ENCODE data around the gene SS18L1.

SS18L1 gene

DNA sequence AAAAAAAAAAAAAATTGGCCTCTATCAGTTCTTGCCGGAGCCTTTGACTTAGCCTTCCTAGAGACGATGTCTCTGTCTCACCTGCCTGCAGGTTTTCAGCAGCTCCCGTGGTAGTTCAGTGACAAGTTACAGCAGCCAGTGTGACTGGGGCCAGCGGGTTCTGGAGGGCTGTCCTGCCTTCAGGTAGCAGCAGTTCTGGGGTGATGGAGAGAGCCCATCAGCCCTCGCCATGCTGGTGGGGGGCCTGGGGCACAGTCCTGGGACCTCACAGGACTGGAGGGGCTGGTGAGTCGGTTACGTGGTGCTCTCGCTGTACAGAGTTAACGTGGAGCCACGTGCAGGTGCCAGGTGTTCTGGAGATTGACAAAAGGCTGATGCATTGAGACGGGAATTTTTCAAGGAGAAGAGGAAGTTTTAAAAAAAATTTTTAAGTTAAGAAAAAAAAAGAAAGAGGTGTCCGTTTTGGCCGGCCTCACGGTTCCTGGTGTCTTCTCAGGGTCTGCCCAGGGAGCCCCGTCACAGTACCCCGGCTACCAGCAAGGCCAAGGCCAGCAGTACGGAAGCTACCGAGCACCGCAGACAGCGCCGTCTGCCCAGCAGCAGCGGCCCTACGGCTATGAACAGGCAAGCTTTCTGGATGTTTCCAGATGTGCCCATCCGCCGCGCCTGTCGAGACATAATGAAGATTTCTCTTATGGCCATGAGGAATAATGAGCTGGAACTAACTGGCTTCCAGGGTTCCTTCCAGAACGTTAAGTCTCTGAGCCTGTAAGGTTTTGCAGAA, 30.6 kb downstream of the SS18L1 start:
- DNase-seq (ENCODE audit: low read depth in 2 of 2) = no peak

DNA sequence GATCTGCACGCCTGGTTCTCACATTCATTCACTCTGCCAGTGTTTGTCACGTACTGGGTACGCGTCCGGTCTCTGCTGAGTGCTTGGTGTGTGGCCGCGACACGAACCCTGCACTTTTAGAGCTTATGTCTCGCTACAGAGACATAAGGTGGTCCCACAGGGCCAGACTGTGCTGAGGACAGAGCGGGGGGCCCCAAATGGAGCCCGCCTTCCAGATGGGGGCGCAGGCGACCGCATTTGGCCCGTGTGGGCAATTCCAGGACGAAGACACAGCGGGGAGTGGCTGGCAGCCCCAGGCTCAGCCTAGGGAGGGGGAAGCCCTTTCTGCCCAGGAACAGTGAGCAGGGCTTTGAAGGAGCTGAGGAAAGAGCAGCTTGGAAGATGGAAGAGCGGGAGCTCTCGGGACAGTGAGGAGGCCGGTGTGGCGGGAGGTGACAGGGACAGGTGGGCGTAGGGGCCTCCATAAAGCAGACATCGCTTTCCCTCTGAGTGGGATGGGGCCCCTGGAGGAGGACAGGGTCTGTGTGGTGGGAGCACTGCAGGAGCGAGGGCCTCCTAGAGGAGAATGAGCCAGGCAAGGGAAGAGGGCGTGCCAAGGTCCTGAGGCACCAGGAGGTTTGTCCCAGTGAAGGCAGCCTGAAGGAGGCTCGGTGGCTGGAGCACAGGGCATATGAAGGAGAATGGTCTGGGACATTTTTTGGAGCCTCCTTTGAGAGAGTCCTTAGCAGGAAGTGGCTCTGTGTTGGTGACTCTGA, 31.5 kb downstream of the SS18L1 start:
- DNase-seq (ENCODE audit: low read depth in 2 of 2) = no peak

DNA sequence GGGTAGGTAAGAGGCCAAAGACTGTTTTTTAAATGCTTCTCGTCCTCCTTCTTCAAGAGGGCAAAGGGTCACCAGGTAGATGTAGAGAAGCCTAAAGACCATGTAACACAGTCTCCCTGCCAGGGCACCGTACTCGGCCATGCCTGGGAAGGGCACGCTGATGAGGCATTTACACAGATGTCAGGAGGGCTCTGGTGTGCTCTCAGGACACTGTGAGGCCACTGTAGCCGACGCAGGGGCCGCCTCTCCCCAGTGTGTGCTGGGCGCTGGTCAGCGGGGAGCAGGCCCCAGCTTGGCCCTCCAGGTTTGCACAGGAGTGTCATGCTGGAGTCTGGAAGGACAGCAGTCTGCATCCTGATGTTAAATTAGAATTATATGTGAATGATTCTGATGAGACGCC, 32.1 kb downstream of the SS18L1 start:
- DNase-seq (ENCODE audit: low read depth in 2 of 2) = no peak

GRCh38 chr20:62176866-62177265, 33.3 kb downstream of the SS18L1 start:
- no peak for DNase-seq (ENCODE audit: low read depth in 2 of 2)

GRCh38 chr20:62177307-62177706, 33.7 kb downstream of the SS18L1 start:
- no peak for DNase-seq (ENCODE audit: low read depth in 2 of 2)

DNA sequence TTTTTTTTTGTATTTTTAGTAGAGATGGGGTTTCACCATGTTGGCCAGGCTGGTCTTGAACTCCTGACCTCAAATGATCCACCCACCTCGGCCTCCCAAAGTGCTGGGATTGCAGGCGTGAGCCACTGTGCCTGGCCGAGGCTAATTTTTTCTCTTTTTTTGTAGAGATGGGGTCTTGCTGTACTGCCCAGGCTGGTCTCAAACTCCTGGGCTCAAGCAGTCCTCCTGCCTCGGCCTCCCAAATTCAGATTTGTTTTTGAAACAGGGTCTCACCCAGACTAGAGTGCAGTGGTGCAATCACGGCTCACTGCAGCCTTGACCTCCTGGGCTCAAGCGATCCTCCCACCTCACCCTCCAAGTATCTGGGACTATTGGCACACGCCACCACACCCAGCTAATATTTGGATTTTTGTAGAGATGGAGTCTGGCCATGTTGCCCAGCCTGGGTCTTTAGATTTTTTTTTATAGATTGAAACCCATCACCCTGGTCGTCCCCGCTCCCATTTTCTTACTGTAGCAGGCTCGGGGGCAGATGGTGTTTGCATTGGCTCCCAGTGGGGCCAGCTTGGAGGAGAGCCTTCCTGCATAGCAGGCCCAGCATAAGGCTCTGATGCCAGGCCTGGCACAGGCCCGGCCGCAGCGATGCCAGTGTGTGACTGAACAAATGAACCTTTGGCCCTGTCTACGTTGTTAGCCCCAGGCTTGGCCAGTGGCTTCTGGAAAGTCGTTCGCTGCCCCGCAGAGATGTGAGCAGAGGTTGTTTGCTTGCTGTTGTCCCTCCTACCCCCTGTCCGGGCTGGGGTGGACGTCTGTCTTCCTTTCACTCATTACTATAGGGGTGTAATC, 35.0 kb downstream of the SS18L1 start:
- no peak for DNase-seq (ENCODE audit: low read depth in 2 of 2)

DNA sequence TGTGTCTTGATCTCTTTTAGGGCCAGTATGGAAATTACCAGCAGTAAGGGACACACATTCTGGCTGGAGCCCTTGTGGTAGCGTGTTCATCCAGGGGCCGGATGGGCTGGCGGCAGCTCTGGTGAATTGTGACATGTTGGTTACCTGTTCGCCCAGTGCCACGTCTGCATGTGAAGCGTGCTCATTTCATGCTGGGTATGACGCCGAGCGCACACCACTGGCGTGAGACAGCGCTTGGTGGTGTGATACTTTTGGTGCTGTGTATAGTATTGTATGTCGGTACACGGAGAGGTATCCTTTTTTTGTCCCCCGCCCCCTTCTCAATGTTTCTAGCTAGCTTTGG, 35.6 kb downstream of the SS18L1 start:
- DNase-seq (ENCODE audit: low read depth in 2 of 2) = no peak

DNA sequence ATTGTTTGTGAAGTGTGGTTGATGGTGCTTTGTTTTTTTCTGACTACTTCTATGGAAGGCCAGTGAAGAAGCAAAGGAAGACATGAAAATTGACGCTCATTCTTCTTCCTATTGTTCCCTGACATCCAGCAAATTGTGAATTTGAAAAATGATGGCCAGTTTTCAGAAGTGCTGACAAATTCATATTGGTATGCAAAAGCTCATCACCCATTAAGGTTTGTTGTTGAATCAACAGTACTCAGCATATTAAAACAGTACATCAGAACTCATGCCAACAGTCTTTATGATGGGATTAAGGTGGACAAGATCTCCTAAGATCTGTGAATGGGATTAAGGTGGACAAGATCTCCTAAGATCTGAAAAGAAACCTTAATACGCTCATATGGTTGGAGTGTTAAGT, 38.2 kb downstream of the SS18L1 start:
- DNase-seq (ENCODE audit: low read depth in 2 of 2) = no peak

- peak; percentile 88 to 93 for DNase-seq (ENCODE audit: low read depth in 2 of 2)
Observed at GRCh38 chr20:62182469-62183425, 39.2 kb downstream of the SS18L1 start, which contains the start of gene MTG2. TSS of gene MTG2 (plus strand) at chr20:62183028. CDS start at chr20:62193421, 10,393 bp downstream.

DNA sequence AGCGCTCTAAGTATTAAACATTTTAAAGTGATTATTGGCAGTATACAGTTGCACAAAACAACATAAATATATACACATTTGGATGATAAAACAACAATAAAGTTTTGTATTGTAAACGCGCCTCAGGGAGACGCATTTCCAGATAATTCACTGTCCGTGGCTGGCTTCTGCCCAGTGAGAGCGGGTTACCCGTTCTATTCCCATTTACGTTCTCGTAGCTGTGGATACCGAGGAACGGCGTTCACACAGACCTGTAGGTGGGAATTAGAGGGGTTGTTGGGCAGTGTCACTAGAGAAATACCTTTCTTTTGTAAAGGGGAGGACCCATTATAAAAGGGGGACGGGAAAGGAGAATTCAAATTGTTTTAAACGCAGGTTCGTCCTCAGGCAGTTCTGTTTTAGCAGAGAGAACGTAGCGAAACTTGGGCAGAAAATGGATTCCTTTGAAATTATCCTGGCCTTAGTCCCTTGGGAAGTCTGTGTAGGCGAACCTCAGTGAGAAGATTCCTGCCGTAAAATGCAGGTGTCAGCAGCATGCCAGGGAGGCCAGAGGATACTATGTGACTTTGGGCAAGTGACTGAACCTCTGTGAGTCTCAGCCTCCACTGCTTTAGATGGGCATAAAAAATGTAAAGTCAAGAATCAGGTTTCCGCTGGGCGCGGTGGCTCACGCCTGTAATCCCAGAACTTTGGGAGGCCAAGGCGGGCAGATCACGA, 40.0 kb downstream of the SS18L1 start:
- DNase-seq (ENCODE audit: low read depth in 2 of 2) = no peak

GRCh38 chr20:62186096-62186426, 42.5 kb downstream of the SS18L1 start:
- no peak for DNase-seq (ENCODE audit: low read depth in 2 of 2)

- no peak for DNase-seq (ENCODE audit: low read depth in 2 of 2)
Observed at GRCh38 chr20:62186887-62187866, 43.6 kb downstream of the SS18L1 start.

DNA sequence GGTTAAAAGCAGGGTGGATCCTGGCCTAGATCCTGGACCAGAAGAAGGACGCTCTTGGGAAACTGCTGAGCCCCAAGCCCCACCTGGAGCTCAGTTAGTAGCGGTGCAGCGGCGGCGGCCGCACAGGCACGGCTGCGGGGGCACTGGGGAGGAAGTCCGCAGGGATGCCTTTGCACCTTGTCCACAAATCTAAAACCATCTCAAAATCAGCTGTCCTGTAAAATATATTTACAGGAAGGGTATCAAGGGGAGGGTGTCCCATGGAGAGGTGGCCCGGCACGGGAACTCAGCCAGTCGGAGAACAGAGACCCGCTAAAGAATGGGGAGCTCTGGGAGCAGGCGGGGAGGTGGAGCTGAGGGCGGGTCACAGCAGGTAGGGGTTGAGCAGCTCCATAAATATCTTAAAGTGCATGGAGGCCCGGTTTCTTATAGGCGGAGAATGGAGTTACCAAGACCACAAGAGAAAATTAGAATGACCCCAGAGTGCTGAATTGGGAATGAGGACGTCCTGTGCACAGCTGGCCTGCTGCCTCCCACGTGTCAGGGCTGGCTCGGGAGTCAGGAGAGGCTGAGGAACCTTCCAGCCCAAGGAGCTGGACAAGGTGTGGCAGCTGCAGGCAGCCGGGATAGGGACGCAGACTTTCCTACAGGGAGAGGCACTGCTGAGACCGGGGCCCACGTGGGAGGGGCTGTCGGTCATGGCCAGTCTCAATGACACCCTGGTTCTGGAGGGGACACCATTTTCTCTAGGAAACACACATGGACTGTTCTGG, 47.3 kb downstream of the SS18L1 start:
- DNase-seq (ENCODE audit: low read depth in 2 of 2) = no peak

DNA sequence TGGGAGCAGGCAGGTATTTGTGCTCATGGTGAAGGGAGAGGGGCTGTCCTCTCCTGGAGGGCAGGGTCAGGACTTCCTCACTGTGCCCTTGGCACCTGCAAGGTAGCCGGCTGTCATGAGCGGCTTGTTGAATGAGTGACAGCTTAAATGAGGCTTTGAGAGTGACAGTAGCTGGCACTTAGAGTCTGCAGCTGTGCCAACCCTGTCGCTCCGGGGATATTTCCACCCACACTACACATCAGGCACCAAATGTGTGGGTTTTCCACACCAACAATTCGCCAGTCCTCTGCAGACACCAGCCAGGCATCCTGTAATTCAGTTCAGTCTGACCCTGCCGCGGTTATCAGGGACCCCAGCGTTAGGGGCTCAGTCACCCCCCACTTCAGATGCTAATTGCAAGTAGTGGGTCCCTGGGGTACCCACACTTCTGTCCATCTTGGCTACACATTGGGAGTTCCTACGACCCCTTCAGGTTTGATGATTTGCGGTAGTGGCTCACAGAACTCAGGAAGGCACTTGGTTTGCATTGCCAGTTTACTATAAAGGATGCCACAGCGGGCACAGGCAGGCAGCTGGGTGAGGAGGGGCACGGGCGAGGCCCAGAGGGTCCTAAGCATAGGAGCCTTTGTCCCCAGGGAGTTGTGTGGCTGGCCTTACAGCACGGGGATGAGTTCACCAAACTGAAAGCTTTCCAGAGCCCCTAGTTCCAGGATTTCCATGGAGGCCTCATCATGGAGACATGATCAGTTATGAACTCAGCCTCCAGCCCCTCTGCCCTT, 48.4 kb downstream of the SS18L1 start:
- no peak for DNase-seq (ENCODE audit: low read depth in 2 of 2)

- no peak for DNase-seq (ENCODE audit: low read depth in 2 of 2)
Observed at GRCh38 chr20:62192635-62193034, 49.1 kb downstream of the SS18L1 start.

- no peak for DNase-seq (ENCODE audit: low read depth in 2 of 2)
Observed at GRCh38 chr20:62193079-62194025, 49.8 kb downstream of the SS18L1 start.

- DNase-seq (ENCODE audit: low read depth in 2 of 2) = no peak
Observed at GRCh38 chr20:62195075-62195405, 51.5 kb downstream of the SS18L1 start.
